Stimulated activated CD8-positive, alpha-beta memory T cell treated with anti-CD3 and anti-CD28 coated beads, Interleukin-15, amount 100 ng/mL, for 48 hours (primary cell): ENCODE data around the gene LDHAL6B.

ENCODE experiments used
- DNase-seq, 2 donors: peaks; one replicate each; pipeline ENCODE4 v3.0.0-alpha.2; 2020; ENCODE audit warnings: low read depth in 2 of 2

LDHAL6B gene

GRCh38 chr15:59177317-59177660 is 29.4 kb upstream of the LDHAL6B start:
- no peak for DNase-seq

- no peak for DNase-seq
These were observed 28.4 kb upstream of the LDHAL6B start for GRCh38 chr15:59178151-59178695.

- no peak for DNase-seq
These were observed 26.9 kb upstream of the LDHAL6B start for GRCh38 chr15:59179717-59180116.

GRCh38 chr15:59180945-59181600 is 25.6 kb upstream of the LDHAL6B start:
- no peak for DNase-seq

- no peak for DNase-seq
These were observed 20.9 kb upstream of the LDHAL6B start for GRCh38 chr15:59185725-59186124.

- no peak for DNase-seq
These were observed 20.1 kb upstream of the LDHAL6B start for GRCh38 chr15:59186501-59186900.

- no peak for DNase-seq
These were observed 17.4 kb upstream of the LDHAL6B start for GRCh38 chr15:59189241-59189640.

GRCh38 chr15:59190291-59190690 is 16.4 kb upstream of the LDHAL6B start:
- no peak for DNase-seq

- no peak for DNase-seq
These were observed 14.8 kb upstream of the LDHAL6B start for GRCh38 chr15:59191855-59192237.

GRCh38 chr15:59194639-59195325 is 11.9 kb upstream of the LDHAL6B start:
- DNase-seq: no peak

GRCh38 chr15:59196416-59196815 is 10.2 kb upstream of the LDHAL6B start:
- no peak for DNase-seq

GRCh38 chr15:59197454-59197853 is 9.2 kb upstream of the LDHAL6B start:
- no peak for DNase-seq

GRCh38 chr15:59199626-59200465 is 6.8 kb upstream of the LDHAL6B start:
- DNase-seq: no peak

GRCh38 chr15:59200560-59200959 is 6.1 kb upstream of the LDHAL6B start:
- DNase-seq: no peak

GRCh38 chr15:59203008-59203407 is 3.6 kb upstream of the LDHAL6B start:
- DNase-seq: no peak

GRCh38 chr15:59203657-59204056 is 3.0 kb upstream of the LDHAL6B start:
- DNase-seq: no peak

GRCh38 chr15:59205839-59206622 is 612 bp upstream of the LDHAL6B start:
- DNase-seq: no peak

- DNase-seq: no peak
These were observed 2.1 kb downstream of the LDHAL6B start for GRCh38 chr15:59208613-59209249.

- DNase-seq: no peak
These were observed 3.5 kb downstream of the LDHAL6B start for GRCh38 chr15:59210186-59210585.

- DNase-seq: no peak
These were observed 10.3 kb downstream of the LDHAL6B start for GRCh38 chr15:59216911-59217310.

- DNase-seq: no peak
These were observed 11.3 kb downstream of the LDHAL6B start for GRCh38 chr15:59217876-59218498.
